HG02798 (cell line): ENCODE measurements around the gene STARD13.

Experiments used
- ATAC-seq: cut with Tn5 transposase; IDR thresholded peaks from one replicate; pipeline ENCODE4 v1.9.1; 2021; ENCODE audit warnings: mild to moderate bottlenecking; ENCODE audit not compliant: unreplicated experiment, poor library complexity

The STARD13 gene

GRCh38 chr13:33205224-33205623 lies 80.3 kb downstream of the STARD13 start:
- ATAC-seq, result no peak

- peak; percentile 29 for ATAC-seq
Observed at GRCh38 chr13:33204130-33204927, 81.2 kb downstream of the STARD13 start.

GRCh38 chr13:33202644-33203169 lies 82.8 kb downstream of the STARD13 start:
- ATAC-seq, result peak; percentile 24

GRCh38 chr13:33201659-33202058 lies 83.9 kb downstream of the STARD13 start:
- no peak for ATAC-seq

GRCh38 chr13:33199289-33199850 lies 86.2 kb downstream of the STARD13 start:
- no peak for ATAC-seq

GRCh38 chr13:33197541-33197971 lies 88.0 kb downstream of the STARD13 start:
- no peak for ATAC-seq

- ATAC-seq, result no peak
Observed at GRCh38 chr13:33196767-33197166, 88.8 kb downstream of the STARD13 start.

GRCh38 chr13:33195693-33196464 lies 89.7 kb downstream of the STARD13 start:
- no peak for ATAC-seq

GRCh38 chr13:33194820-33195692 lies 90.5 kb downstream of the STARD13 start:
- ATAC-seq, result peak; percentile 89

- ATAC-seq, result no peak
Observed at GRCh38 chr13:33193428-33193974, 92.1 kb downstream of the STARD13 start.

GRCh38 chr13:33191425-33192210 lies 93.9 kb downstream of the STARD13 start:
- no peak for ATAC-seq

GRCh38 chr13:33189470-33189869 lies 96.1 kb downstream of the STARD13 start:
- ATAC-seq, result no peak

- ATAC-seq, result peak; percentile 77
Observed at GRCh38 chr13:33188093-33188882, 97.3 kb downstream of the STARD13 start.

- no peak for ATAC-seq
Observed at GRCh38 chr13:33186861-33187291, 98.7 kb downstream of the STARD13 start.

- ATAC-seq, result no peak
Observed at GRCh38 chr13:33185853-33186252, 99.7 kb downstream of the STARD13 start.

- no peak for ATAC-seq
Observed at GRCh38 chr13:33184530-33184929, 101.0 kb downstream of the STARD13 start.

- no peak for ATAC-seq
Observed at GRCh38 chr13:33184112-33184490, 101.5 kb downstream of the STARD13 start.

- peak; percentile 16 for ATAC-seq
Observed at GRCh38 chr13:33183431-33184111, 102.0 kb downstream of the STARD13 start.
